HepG2 (cell line): ENCODE data around the gene CYP26A1. TPM values are rescaled to one million over a fixed set of nuclear protein-coding genes. Genes with fewer than 3 reads are reported as not detected.

ENCODE experiments used
- KDM1A ChIP-seq: IDR thresholded peaks from 2 replicates; pipeline ENCODE4 v1.6.1; 2016; ENCODE audit warnings: missing compliant biosample characterization
- NFYC ChIP-seq: IDR thresholded peaks from 2 replicates; pipeline ENCODE4 v1.6.1; 2016; ENCODE audit warnings: missing genetic modification reagents, missing compliant biosample characterization
- SAFB2 ChIP-seq: sonication (generic); formaldehyde crosslinking; IDR thresholded peaks from 2 replicates; pipeline ENCODE4 v1.5.1; 2020; ENCODE audit warnings: missing genetic modification reagents, low read depth, mild to moderate bottlenecking, borderline replicate concordance
- SMARCE1 ChIP-seq: fragments of 450-650 bp; IDR thresholded peaks from 2 replicates; pipeline ENCODE4 v1.6.1; 2017; ENCODE audit warnings: borderline replicate concordance
- TCF12 ChIP-seq, 2 experiments: fragments of 450-650 bp in 1 of 2; sonication (generic) in 1 of 2; formaldehyde crosslinking in 1 of 2; IDR thresholded peaks; 2 replicates each; pipeline versions ENCODE4 v1.6.1 to v1.8.0; 2017 to 2022; ENCODE audit warnings: antibody characterized with exemption in 1 of 2, mild to moderate bottlenecking in 1 of 2, missing genetic modification reagents in 1 of 2, moderate library complexity in 1 of 2
- THAP11 ChIP-seq: IDR thresholded peaks from 2 replicates; pipeline ENCODE4 v1.6.1; 2016; ENCODE audit warnings: missing biosample characterization, missing genetic modification reagents
- ZMAT3 ChIP-seq: sonication (generic); formaldehyde crosslinking; conservative IDR thresholded peaks from 2 replicates; pipeline ENCODE4 v1.7.0; 2021; ENCODE audit warnings: missing genetic modification reagents
- ZSCAN31 ChIP-seq: sonication (generic); formaldehyde crosslinking; IDR thresholded peaks from 2 replicates; pipeline ENCODE4 v1.5.0; 2020; ENCODE audit warnings: low read depth, mild to moderate bottlenecking, missing genetic modification reagents
- polyA plus RNA-seq, 8 experiments: library from polyadenylated mRNA; depleted of rRNA in 3 of 8; stranded (reverse) in 7 of 8; unstranded in 1 of 8; fragments of >200 nt; fragmentation: Illumina TruSeq in 4 of 8; extraction: Trizol in 4 of 8; gene quantifications; 2 replicates each; pipeline versions ENCODE4 v1.2.1 to v1.2.3, GENCODE V29; 2011 to 2016; ENCODE audit warnings: low read depth in 4 of 8, missing spikeins in 1 of 8, mixed read lengths in 1 of 8; ENCODE audit not compliant: insufficient read depth in 1 of 8
- total RNA-seq, 5 experiments: library from RNA; depleted of rRNA; stranded (reverse); fragments of >200 nt; fragmentation: Illumina TruSeq; extraction: Trizol; gene quantifications; 2 replicates each; pipeline ENCODE4 v1.2.3, GENCODE V29; 2016; ENCODE audit warnings: low read depth in 1 of 5
- TF ChIP-seq, protein P1 (sequence below): sonication (generic); formaldehyde crosslinking; IDR thresholded peaks from 2 replicates; pipeline ENCODE4 v1.4.0; 2020; ENCODE audit warnings: missing genetic modification reagents, borderline replicate concordance
- TF ChIP-seq, protein P2 (sequence below): IDR thresholded peaks from 2 replicates; pipeline ENCODE4 v1.6.1; 2016; ENCODE audit warnings: low read depth, control low read depth
- TF ChIP-seq, protein P3 (sequence below): sonication (generic); formaldehyde crosslinking; IDR thresholded peaks from 2 replicates; pipeline ENCODE4 v1.8.0; 2022; ENCODE audit warnings: missing genetic modification reagents, mild to moderate bottlenecking, borderline replicate concordance
- TF ChIP-seq, protein P4 (sequence below): sonication (generic); formaldehyde crosslinking; IDR thresholded peaks from 2 replicates; pipeline ENCODE4 v1.9.0; 2021; ENCODE audit warnings: missing genetic modification reagents, borderline replicate concordance
- TF ChIP-seq, protein P5 (sequence below): sonication (generic); formaldehyde crosslinking; IDR thresholded peaks from 2 replicates; pipeline ENCODE4 v1.4.0; 2020; ENCODE audit warnings: missing genetic modification reagents, borderline replicate concordance
- TF ChIP-seq, protein P6 (sequence below), 2 experiments: IDR thresholded peaks; 2 replicates each; pipeline ENCODE4 v1.6.1; 2011 to 2012; ENCODE audit warnings: low read length in 2 of 2, borderline replicate concordance in 1 of 2, low read depth in 1 of 2, mild to moderate bottlenecking in 1 of 2, moderate library complexity in 1 of 2

CYP26A1 gene
- total and polyA plus RNA-seq, 2 of the 13 experiments (the other 11 are each of a cell fraction or from before 2014, with no cell fraction given): 0.15 TPM; not detected in 1

DNA sequence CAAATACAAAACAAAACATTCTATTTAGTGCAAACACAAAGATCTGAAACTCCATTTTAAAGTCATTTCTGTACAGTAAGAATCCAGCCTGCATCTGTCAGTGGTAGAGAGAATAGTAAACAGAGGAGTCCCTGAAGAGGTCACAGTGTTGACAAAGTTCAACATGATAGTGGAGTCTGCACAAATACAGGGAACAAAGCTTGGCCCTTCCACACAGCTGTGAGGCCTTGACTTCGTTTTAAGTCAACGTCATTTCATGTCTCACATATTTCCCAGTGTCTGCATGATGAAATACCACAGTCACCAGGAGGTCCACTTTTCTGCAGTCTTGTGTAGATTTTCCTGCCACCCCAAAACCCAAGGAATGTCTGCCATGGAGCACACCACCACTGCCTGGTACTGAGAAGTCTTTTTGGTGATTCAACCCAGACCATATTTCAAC lies 33.0 kb downstream of the CYP26A1 start (continued):
- no peak for TF ChIP-seq TCF12 (IDR thresholded peaks at IDR 0.05)
- 0 out of 2 replicates have a peak, but pooled peaks have one; percentile 70 for TF ChIP-seq TCF12 (CRISPR knock-in tag; IDR thresholded peaks at IDR 0.05)
- TF ChIP-seq, protein P1, sequence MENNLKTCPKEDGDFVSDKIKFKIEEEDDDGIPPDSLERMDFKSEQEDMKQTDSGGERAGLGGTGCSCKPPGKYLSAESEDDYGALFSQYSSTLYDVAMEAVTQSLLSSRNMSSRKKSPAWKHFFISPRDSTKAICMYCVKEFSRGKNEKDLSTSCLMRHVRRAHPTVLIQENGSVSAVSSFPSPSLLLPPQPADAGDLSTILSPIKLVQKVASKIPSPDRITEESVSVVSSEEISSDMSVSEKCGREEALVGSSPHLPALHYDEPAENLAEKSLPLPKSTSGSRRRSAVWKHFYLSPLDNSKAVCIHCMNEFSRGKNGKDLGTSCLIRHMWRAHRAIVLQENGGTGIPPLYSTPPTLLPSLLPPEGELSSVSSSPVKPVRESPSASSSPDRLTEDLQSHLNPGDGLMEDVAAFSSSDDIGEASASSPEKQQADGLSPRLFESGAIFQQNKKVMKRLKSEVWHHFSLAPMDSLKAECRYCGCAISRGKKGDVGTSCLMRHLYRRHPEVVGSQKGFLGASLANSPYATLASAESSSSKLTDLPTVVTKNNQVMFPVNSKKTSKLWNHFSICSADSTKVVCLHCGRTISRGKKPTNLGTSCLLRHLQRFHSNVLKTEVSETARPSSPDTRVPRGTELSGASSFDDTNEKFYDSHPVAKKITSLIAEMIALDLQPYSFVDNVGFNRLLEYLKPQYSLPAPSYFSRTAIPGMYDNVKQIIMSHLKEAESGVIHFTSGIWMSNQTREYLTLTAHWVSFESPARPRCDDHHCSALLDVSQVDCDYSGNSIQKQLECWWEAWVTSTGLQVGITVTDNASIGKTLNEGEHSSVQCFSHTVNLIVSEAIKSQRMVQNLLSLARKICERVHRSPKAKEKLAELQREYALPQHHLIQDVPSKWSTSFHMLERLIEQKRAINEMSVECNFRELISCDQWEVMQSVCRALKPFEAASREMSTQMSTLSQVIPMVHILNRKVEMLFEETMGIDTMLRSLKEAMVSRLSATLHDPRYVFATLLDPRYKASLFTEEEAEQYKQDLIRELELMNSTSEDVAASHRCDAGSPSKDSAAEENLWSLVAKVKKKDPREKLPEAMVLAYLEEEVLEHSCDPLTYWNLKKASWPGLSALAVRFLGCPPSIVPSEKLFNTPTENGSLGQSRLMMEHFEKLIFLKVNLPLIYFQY: no peak
- no peak for TF ChIP-seq ZSCAN31 (CRISPR knock-in tag)
- TF ChIP-seq THAP11 (CRISPR knock-in tag): peak; percentile 75
- TF ChIP-seq, protein P2, sequence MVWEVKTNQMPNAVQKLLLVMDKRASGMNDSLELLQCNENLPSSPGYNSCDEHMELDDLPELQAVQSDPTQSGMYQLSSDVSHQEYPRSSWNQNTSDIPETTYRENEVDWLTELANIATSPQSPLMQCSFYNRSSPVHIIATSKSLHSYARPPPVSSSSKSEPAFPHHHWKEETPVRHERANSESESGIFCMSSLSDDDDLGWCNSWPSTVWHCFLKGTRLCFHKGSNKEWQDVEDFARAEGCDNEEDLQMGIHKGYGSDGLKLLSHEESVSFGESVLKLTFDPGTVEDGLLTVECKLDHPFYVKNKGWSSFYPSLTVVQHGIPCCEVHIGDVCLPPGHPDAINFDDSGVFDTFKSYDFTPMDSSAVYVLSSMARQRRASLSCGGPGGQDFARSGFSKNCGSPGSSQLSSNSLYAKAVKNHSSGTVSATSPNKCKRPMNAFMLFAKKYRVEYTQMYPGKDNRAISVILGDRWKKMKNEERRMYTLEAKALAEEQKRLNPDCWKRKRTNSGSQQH (CRISPR knock-in tag): no peak
- TF ChIP-seq, protein P3, sequence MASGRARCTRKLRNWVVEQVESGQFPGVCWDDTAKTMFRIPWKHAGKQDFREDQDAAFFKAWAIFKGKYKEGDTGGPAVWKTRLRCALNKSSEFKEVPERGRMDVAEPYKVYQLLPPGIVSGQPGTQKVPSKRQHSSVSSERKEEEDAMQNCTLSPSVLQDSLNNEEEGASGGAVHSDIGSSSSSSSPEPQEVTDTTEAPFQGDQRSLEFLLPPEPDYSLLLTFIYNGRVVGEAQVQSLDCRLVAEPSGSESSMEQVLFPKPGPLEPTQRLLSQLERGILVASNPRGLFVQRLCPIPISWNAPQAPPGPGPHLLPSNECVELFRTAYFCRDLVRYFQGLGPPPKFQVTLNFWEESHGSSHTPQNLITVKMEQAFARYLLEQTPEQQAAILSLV: no peak
- TF ChIP-seq, protein P4, sequence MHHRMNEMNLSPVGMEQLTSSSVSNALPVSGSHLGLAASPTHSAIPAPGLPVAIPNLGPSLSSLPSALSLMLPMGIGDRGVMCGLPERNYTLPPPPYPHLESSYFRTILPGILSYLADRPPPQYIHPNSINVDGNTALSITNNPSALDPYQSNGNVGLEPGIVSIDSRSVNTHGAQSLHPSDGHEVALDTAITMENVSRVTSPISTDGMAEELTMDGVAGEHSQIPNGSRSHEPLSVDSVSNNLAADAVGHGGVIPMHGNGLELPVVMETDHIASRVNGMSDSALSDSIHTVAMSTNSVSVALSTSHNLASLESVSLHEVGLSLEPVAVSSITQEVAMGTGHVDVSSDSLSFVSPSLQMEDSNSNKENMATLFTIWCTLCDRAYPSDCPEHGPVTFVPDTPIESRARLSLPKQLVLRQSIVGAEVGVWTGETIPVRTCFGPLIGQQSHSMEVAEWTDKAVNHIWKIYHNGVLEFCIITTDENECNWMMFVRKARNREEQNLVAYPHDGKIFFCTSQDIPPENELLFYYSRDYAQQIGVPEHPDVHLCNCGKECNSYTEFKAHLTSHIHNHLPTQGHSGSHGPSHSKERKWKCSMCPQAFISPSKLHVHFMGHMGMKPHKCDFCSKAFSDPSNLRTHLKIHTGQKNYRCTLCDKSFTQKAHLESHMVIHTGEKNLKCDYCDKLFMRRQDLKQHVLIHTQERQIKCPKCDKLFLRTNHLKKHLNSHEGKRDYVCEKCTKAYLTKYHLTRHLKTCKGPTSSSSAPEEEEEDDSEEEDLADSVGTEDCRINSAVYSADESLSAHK (CRISPR knock-in tag): no peak
- no peak for TF ChIP-seq SAFB2
- TF ChIP-seq KDM1A (CRISPR knock-in tag): no peak
- no peak for TF ChIP-seq SMARCE1
- TF ChIP-seq, protein P5, sequence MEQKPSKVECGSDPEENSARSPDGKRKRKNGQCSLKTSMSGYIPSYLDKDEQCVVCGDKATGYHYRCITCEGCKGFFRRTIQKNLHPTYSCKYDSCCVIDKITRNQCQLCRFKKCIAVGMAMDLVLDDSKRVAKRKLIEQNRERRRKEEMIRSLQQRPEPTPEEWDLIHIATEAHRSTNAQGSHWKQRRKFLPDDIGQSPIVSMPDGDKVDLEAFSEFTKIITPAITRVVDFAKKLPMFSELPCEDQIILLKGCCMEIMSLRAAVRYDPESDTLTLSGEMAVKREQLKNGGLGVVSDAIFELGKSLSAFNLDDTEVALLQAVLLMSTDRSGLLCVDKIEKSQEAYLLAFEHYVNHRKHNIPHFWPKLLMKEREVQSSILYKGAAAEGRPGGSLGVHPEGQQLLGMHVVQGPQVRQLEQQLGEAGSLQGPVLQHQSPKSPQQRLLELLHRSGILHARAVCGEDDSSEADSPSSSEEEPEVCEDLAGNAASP: peak; percentile 93; the same call in 1 of the 2 replicates
- no peak for TF ChIP-seq ZMAT3 (CRISPR knock-in tag)
- TF ChIP-seq, protein P6, sequence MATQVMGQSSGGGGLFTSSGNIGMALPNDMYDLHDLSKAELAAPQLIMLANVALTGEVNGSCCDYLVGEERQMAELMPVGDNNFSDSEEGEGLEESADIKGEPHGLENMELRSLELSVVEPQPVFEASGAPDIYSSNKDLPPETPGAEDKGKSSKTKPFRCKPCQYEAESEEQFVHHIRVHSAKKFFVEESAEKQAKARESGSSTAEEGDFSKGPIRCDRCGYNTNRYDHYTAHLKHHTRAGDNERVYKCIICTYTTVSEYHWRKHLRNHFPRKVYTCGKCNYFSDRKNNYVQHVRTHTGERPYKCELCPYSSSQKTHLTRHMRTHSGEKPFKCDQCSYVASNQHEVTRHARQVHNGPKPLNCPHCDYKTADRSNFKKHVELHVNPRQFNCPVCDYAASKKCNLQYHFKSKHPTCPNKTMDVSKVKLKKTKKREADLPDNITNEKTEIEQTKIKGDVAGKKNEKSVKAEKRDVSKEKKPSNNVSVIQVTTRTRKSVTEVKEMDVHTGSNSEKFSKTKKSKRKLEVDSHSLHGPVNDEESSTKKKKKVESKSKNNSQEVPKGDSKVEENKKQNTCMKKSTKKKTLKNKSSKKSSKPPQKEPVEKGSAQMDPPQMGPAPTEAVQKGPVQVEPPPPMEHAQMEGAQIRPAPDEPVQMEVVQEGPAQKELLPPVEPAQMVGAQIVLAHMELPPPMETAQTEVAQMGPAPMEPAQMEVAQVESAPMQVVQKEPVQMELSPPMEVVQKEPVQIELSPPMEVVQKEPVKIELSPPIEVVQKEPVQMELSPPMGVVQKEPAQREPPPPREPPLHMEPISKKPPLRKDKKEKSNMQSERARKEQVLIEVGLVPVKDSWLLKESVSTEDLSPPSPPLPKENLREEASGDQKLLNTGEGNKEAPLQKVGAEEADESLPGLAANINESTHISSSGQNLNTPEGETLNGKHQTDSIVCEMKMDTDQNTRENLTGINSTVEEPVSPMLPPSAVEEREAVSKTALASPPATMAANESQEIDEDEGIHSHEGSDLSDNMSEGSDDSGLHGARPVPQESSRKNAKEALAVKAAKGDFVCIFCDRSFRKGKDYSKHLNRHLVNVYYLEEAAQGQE (IDR thresholded peaks at IDR 0.05; ENCODE audit: borderline replicate concordance in 1 of 2, low read depth in 1 of 2, low read length in 2 of 2): peak in 1 of 2 experiments; percentile 59; a peak in 1 of 4 replicates
- no peak for TF ChIP-seq NFYC (CRISPR knock-in tag)
